Neuronal stem cell (in vitro differentiated cells): ENCODE measurements around the gene ACSS2.

Source experiments
- DNase-seq: peaks from one replicate; pipeline ENCODE4 v3.0.0-alpha.2; 2013; ENCODE audit warnings: low spot score
- H2AFZ ChIP-seq: one replicate; pipeline ENCODE4 v1.6.1; 2013; ENCODE audit warnings: mild to moderate bottlenecking, low read length, inconsistent platforms
- H2AK5ac ChIP-seq: 2 replicates; pipeline ENCODE4 v1.6.1; 2013; ENCODE audit warnings: low read depth, mild to moderate bottlenecking, inconsistent platforms, low read length, moderate library complexity, mixed read lengths
- H2BK120ac ChIP-seq: 2 replicates; pipeline ENCODE4 v1.6.1; 2013; ENCODE audit warnings: low read depth, mild to moderate bottlenecking, inconsistent platforms, low read length, moderate library complexity, mixed read lengths
- H2BK12ac ChIP-seq: one replicate; pipeline ENCODE4 v1.6.1; 2013; ENCODE audit warnings: low read length, inconsistent platforms
- H2BK15ac ChIP-seq: 2 replicates; pipeline ENCODE4 v1.6.1; 2013; ENCODE audit warnings: mild to moderate bottlenecking, low read length, inconsistent platforms, mixed read lengths
- H2BK5ac ChIP-seq: one replicate; pipeline ENCODE4 v1.6.1; 2013; ENCODE audit warnings: inconsistent platforms, mild to moderate bottlenecking, low read length, moderate library complexity
- H3K14ac ChIP-seq: one replicate; pipeline ENCODE4 v1.6.1; 2013; ENCODE audit warnings: low read length, inconsistent platforms
- H3K18ac ChIP-seq: 2 replicates; pipeline ENCODE4 v1.6.1; 2013; ENCODE audit warnings: low read length, inconsistent platforms
- H3K23ac ChIP-seq: 2 replicates; pipeline ENCODE4 v1.6.1; 2013; ENCODE audit warnings: low read depth, mild to moderate bottlenecking, mixed read lengths, low read length, inconsistent platforms; ENCODE audit not compliant: poor library complexity
- H3K27ac ChIP-seq: replicated peaks from 3 replicates; pipeline ENCODE4 v1.5.1; 2013; ENCODE audit warnings: low read length, inconsistent platforms
- H3K27me3 ChIP-seq, 3 experiments: 2 replicates each; pipeline ENCODE4 v1.6.1; 2013; ENCODE audit warnings: low read length in 3 of 3, mild to moderate bottlenecking in 2 of 3, inconsistent platforms in 1 of 3, low read depth in 1 of 3, mixed read lengths in 1 of 3, moderate library complexity in 1 of 3; ENCODE audit not compliant: control insufficient read depth in 3 of 3, insufficient read depth in 3 of 3
- H3K36me3 ChIP-seq, 2 donors: replicated peaks in 1 of 2; 2 replicates each; pipeline ENCODE4 v1.6.1; 2013; ENCODE audit warnings: low read length in 2 of 2; ENCODE audit not compliant: control insufficient read depth in 2 of 2, insufficient read depth in 2 of 2
- H3K4ac ChIP-seq: 2 replicates; pipeline ENCODE4 v1.6.1; 2013; ENCODE audit warnings: inconsistent platforms, mild to moderate bottlenecking, low read length, moderate library complexity
- H3K4me1 ChIP-seq, 2 donors: 1 replicate in 1 of 2; 2 replicates in 1 of 2; pipeline ENCODE4 v1.6.1; 2013; ENCODE audit warnings: low read length in 2 of 2, low read depth in 1 of 2; ENCODE audit not compliant: control insufficient read depth in 2 of 2, insufficient read depth in 1 of 2
- H3K4me2 ChIP-seq: one replicate; pipeline ENCODE4 v1.6.1; 2013; ENCODE audit warnings: mild to moderate bottlenecking, low read length, inconsistent platforms; ENCODE audit not compliant: insufficient read depth, poor library complexity, severe bottlenecking
- H3K4me3 ChIP-seq, 2 donors: 2 replicates each; pipeline ENCODE4 v1.5.1; 2013; ENCODE audit warnings: low read length in 2 of 2, mild to moderate bottlenecking in 2 of 2, inconsistent platforms in 1 of 2, moderate library complexity in 1 of 2
- H3K79me1 ChIP-seq: one replicate; pipeline ENCODE4 v1.6.1; 2013; ENCODE audit warnings: low read depth, mild to moderate bottlenecking, inconsistent platforms, low read length, moderate library complexity
- H3K9ac ChIP-seq: one replicate; pipeline ENCODE4 v1.6.1; 2013; ENCODE audit warnings: mild to moderate bottlenecking, low read depth, low read length, inconsistent platforms; ENCODE audit not compliant: poor library complexity
- H3K9me3 ChIP-seq, 2 donors: replicated peaks in 1 of 2; 2 replicates each; pipeline versions ENCODE3 to v1.6.1; 2013; ENCODE audit warnings: low read length in 2 of 2, mild to moderate bottlenecking in 2 of 2, inconsistent platforms in 1 of 2, low read depth in 1 of 2, mixed read lengths in 1 of 2, moderate library complexity in 1 of 2; ENCODE audit not compliant: control insufficient read depth in 2 of 2, insufficient read depth in 1 of 2
- H4K8ac ChIP-seq: one replicate; pipeline ENCODE4 v1.6.1; 2013; ENCODE audit warnings: low read depth, mild to moderate bottlenecking, inconsistent platforms, low read length, moderate library complexity
- H4K91ac ChIP-seq: one replicate; pipeline ENCODE4 v1.6.1; 2013; ENCODE audit warnings: low read length, low read depth, mild to moderate bottlenecking, inconsistent platforms; ENCODE audit not compliant: poor library complexity
- WGBS, 2 donors: extraction: QIAGEN DNeasy Blood & Tissue Kit; methylation state at CpG; one replicate each; pipeline ENCODE4 v1.1.7; 2013; ENCODE audit warnings: missing lambda C conversion rate in 2 of 2, mixed read lengths in 1 of 2; ENCODE audit not compliant: insufficient read length in 2 of 2, insufficient replicate concordance in 1 of 2; ENCODE audit errors: extremely low coverage in 2 of 2; 5-methylcytosine and 5-hydroxymethylcytosine counted together

The ACSS2 gene

DNA sequence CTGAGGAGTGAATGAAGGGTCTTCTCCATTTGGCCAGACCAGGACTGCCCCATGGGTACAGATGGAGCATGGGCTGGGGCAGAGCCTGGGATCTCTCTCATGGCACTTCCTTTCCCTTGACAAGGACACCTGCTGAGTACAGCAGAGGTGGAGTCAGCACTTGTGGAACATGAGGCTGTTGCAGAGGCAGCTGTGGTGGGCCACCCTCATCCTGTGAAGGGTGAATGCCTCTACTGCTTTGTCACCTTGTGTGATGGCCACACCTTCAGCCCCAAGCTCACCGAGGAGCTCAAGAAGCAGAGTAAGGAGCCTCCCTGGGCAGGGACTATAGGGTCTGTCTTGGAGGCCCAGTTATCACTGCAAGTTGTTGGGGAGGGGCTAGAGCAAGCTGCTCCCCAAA is 49.6 kb downstream of the ACSS2 start:
- Histone ChIP-seq H2AFZ (no peak overlapping the region), H3K9me3 (peaks cover 0 to 10% of the 10 kb centered on the region in 2 donors), H3K27ac (no peak overlapping the region), H2BK120ac (no peak overlapping the region), H3K4me3 (no peak overlapping the region), H2BK12ac (no peak overlapping the region), H3K14ac (no peak overlapping the region), H4K91ac (no peak overlapping the region), H3K27me3 (no peaks in the 10 kb centered on the region), H4K8ac (no peak overlapping the region), H3K9ac (no peak overlapping the region), H3K4me1 (no peaks in the 10 kb centered on the region), H3K79me1 (no peaks in the 10 kb centered on the region), H3K36me3 (peaks cover 33 to 94% of the 10 kb centered on the region in 2 donors), H2BK15ac (no peak overlapping the region), H3K4me2 (no peak overlapping the region), H2AK5ac (no peak overlapping the region), H3K18ac (no peak overlapping the region), H3K23ac (no peak overlapping the region), H3K4ac (no peak overlapping the region), H2BK5ac (no peak overlapping the region)
- WGBS, 2 donors, result no CpG with 5 or more reads among the region's 1 CpG
- DNase-seq, result no peak

DNA sequence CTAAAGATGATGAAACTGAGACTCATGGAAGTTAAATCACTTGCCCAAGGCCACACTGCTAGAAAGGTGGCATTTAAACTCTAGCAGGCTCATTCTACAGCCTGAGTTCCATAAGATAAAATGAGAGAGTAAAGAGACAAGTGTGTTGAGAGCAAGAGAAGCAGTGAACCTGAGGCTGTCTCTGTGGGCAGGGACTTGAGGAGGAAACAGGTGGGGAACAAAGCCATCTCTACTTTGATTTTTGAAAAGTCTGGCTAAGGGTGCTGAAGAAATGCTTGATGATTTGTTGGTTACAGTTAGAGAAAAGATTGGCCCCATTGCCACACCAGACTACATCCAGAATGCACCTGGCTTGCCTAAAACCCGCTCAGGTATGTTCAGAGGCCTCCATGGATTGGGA is 50.2 kb downstream of the ACSS2 start:
- no peak for DNase-seq
- H3K27me3 ChIP-seq, result no peaks in the 10 kb centered on the region
- no peak overlapping the region for H3K23ac ChIP-seq
- no peak overlapping the region for H3K9ac ChIP-seq
- no peak overlapping the region for H4K8ac ChIP-seq
- no peaks in the 10 kb centered on the region for H3K79me1 ChIP-seq
- H2BK15ac ChIP-seq, result no peak overlapping the region
- H2BK12ac ChIP-seq, result no peak overlapping the region
- H3K4ac ChIP-seq, result no peak overlapping the region
- no peak overlapping the region for H3K4me3 ChIP-seq
- H3K36me3 ChIP-seq, result peaks cover 32 to 94% of the 10 kb centered on the region in 2 donors
- no peak overlapping the region for H3K27ac ChIP-seq
- no peak overlapping the region for H2AFZ ChIP-seq
- H3K18ac ChIP-seq, result no peak overlapping the region
- H3K9me3 ChIP-seq, result peaks cover 0 to 10% of the 10 kb centered on the region in 2 donors
- no peak overlapping the region for H2BK120ac ChIP-seq
- H4K91ac ChIP-seq, result no peak overlapping the region
- no CpG with 5 or more reads among the region's 1 CpG for WGBS, 2 donors
- H3K4me2 ChIP-seq, result no peak overlapping the region
- H2BK5ac ChIP-seq, result no peak overlapping the region
- H3K4me1 ChIP-seq, result no peaks in the 10 kb centered on the region
- no peak overlapping the region for H2AK5ac ChIP-seq
- H3K14ac ChIP-seq, result no peak overlapping the region

DNA sequence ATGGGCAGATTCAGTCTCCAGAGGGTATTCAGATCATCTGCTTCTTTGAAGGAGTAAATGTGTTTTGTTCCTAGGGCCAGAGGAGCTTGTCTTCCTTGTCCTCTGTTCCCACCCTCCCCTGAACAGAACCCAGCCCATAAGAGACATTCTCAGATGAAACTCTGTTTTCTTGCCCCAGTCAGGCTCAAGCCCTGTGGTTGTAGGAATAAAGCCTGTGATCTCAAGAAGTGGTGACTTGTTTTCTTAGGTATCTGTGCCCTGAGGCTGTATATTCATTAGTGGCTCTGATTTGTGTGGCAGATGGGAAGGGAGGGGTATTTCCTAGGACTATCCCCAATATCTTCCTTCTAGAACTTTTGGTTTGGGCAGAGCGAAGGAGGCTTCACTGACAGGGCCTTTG is 51.3 kb downstream of the ACSS2 start:
- Histone ChIP-seq H4K91ac (no peak overlapping the region), H4K8ac (no peak overlapping the region), H3K9me3 (peaks cover 0 to 7% of the 10 kb centered on the region in 2 donors)

DNA sequence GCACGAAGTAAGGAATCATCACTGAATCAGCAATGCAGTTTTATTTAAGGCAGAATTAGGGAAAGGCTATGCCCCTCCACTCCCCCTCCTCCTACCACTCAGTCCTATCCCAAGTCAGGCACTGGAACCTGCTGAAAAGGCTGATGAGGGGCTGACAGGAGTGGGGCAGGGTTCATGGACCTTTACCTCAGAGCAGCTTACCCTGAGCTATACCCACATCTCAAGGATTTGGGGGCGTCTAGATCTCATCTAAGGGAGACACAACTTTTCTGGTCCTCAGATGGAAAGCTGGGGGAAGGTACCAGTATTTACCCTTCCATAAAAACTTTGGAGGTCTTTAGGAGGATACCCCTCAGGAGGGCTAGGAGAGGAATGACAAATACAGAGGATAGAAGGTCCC is 52.0 kb downstream of the ACSS2 start:
- Histone ChIP-seq H3K4me1 (no peaks in the 10 kb centered on the region), H3K36me3 (peaks cover 29 to 92% of the 10 kb centered on the region in 2 donors), H3K14ac (no peak overlapping the region)

More for the DNA sequence above, 51.3 kb downstream of the ACSS2 start:
- Histone ChIP-seq H2AFZ (no peak overlapping the region), H3K4me2 (no peak overlapping the region), H3K36me3 (peaks cover 33 to 94% of the 10 kb centered on the region in 2 donors), H3K18ac (no peak overlapping the region), H3K27ac (no peak overlapping the region), H3K23ac (no peak overlapping the region), H2BK120ac (no peak overlapping the region), H2BK12ac (no peak overlapping the region), H3K4me3 (no peak overlapping the region), H2BK5ac (no peak overlapping the region), H3K4ac (no peak overlapping the region), H3K14ac (no peak overlapping the region), H3K4me1 (no peaks in the 10 kb centered on the region), H2AK5ac (no peak overlapping the region), H3K9ac (no peak overlapping the region), H3K79me1 (no peaks in the 10 kb centered on the region), H2BK15ac (no peak overlapping the region), H3K27me3 (no peaks in the 10 kb centered on the region)
- WGBS, 2 donors, result no CpG with 5 or more reads among the region's 1 CpG
- no peak for DNase-seq

More for the DNA sequence above, 52.0 kb downstream of the ACSS2 start:
- no peak overlapping the region for H2AK5ac ChIP-seq
- H3K4me3 ChIP-seq, result no peak overlapping the region
- H3K27ac ChIP-seq, result no peak overlapping the region
- H2AFZ ChIP-seq, result no peak overlapping the region
- peaks cover 0 to 2% of the 10 kb centered on the region in 2 donors for H3K9me3 ChIP-seq
- H3K79me1 ChIP-seq, result no peaks in the 10 kb centered on the region
- no peak overlapping the region for H3K4me2 ChIP-seq
- H4K91ac ChIP-seq, result no peak overlapping the region
- no peaks in the 10 kb centered on the region for H3K27me3 ChIP-seq
- H2BK5ac ChIP-seq, result no peak overlapping the region
- no peak overlapping the region for H2BK15ac ChIP-seq
- H2BK120ac ChIP-seq, result no peak overlapping the region
- DNase-seq, result no peak
- no peak overlapping the region for H3K9ac ChIP-seq
- H3K23ac ChIP-seq, result no peak overlapping the region
- H3K18ac ChIP-seq, result no peak overlapping the region
- H4K8ac ChIP-seq, result no peak overlapping the region
- WGBS, 2 donors, result no CpG with 5 or more reads among the region's 2 CpGs
- no peak overlapping the region for H3K4ac ChIP-seq
- H2BK12ac ChIP-seq, result no peak overlapping the region
